Spleen (tissue), 7 donors: ENCODE data around the gene NGRN.

Experiments
- CTCF ChIP-seq, 11 experiments: fragments of 200-600 bp in 7 of 11; fragments of 450-650 bp in 4 of 11; sonication (generic) in 4 of 11; IDR thresholded peaks in 8 of 11; conservative IDR thresholded peaks in 3 of 11; 1 replicate in 7 of 11; 2 replicates in 4 of 11; pipeline versions ENCODE4 v1.4.0 to v1.8.0; 2016 to 2021; ENCODE audit warnings: antibody characterized with exemption in 11 of 11, inconsistent platforms in 4 of 11, mild to moderate bottlenecking in 1 of 11
- POLR2A ChIP-seq, 3 donors: fragments of 450-650 bp; IDR thresholded peaks; one replicate each; pipeline ENCODE4 v1.5.1; 2017; ENCODE audit warnings: antibody characterized with exemption in 3 of 3, mild to moderate bottlenecking in 1 of 3
- POLR2AphosphoS5 ChIP-seq, 3 donors: sonication (generic); formaldehyde crosslinking; IDR thresholded peaks; one replicate each; pipeline ENCODE4 v1.5.1; 2017; ENCODE audit warnings: antibody characterized with exemption in 3 of 3
- donor health status: DM: no; HTN: no; CAD: no; lungs with moderate emphysema.
- donor health status: DM: no; HTN: no; CAD: no.
- donor health status: DM: no; HTN: no; CAD: no.

- no peak for TF ChIP-seq POLR2AphosphoS5 (IDR thresholded peaks at IDR 0.05)
- TF ChIP-seq CTCF (IDR thresholded peaks at IDR 0.05 in 8 of 11, conservative IDR thresholded peaks at IDR 0.05 in 3 of 11), result no peak
- no peak for TF ChIP-seq POLR2A (IDR thresholded peaks at IDR 0.05)
These were observed 39.8 kb upstream of the NGRN start for GRCh38 chr15:90225504-90226234.
